Keratinocyte (primary cell): ENCODE results near the gene WDR7.

Experiments used
- EZH2 ChIP-seq: IDR thresholded peaks from one replicate; pipeline ENCODE4 v1.6.1; 2012; ENCODE audit warnings: inconsistent platforms, mild to moderate bottlenecking, low read length, moderate library complexity
- TF ChIP-seq, protein P1 (sequence below), 3 experiments: IDR thresholded peaks in 1 of 3; conservative IDR thresholded peaks in 1 of 3; optimal IDR thresholded peaks in 1 of 3; 2 replicates in 2 of 3; 3 replicates in 1 of 3; pipeline versions ENCODE3 to v1.5.1; 2011; ENCODE audit warnings: low read length in 3 of 3, mild to moderate bottlenecking in 3 of 3, moderate library complexity in 2 of 3, control low read depth in 1 of 3, inconsistent platforms in 1 of 3; ENCODE audit not compliant: insufficient read depth in 2 of 3; ENCODE audit errors: extremely low read depth in 1 of 3

DNA sequence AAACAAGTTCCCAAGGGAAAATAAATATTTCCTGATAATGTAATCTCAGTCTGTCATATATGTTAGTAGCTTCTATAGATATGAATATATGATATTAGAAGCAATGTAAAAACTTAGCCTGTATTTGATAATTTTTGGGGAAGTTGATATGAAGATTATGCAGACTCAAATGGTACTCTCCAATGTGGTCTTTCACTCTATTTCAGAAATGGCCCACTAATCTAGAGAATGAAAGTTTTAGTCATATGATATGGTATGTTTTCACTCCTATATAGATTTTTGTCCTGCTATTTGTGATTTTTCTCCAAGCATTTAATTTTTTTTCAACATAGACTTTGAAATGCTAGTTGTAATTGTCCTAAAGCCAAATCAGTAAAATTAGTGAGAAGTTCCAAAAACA, 259.1 kb downstream of the WDR7 start:
- TF ChIP-seq, protein P1, sequence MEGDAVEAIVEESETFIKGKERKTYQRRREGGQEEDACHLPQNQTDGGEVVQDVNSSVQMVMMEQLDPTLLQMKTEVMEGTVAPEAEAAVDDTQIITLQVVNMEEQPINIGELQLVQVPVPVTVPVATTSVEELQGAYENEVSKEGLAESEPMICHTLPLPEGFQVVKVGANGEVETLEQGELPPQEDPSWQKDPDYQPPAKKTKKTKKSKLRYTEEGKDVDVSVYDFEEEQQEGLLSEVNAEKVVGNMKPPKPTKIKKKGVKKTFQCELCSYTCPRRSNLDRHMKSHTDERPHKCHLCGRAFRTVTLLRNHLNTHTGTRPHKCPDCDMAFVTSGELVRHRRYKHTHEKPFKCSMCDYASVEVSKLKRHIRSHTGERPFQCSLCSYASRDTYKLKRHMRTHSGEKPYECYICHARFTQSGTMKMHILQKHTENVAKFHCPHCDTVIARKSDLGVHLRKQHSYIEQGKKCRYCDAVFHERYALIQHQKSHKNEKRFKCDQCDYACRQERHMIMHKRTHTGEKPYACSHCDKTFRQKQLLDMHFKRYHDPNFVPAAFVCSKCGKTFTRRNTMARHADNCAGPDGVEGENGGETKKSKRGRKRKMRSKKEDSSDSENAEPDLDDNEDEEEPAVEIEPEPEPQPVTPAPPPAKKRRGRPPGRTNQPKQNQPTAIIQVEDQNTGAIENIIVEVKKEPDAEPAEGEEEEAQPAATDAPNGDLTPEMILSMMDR (optimal IDR thresholded peaks at IDR 0.05 in 1 of 3, IDR thresholded peaks at IDR 0.05 in 1 of 3, conservative IDR thresholded peaks at IDR 0.05 in 1 of 3; ENCODE audit: extremely low read depth in 1 of 3, insufficient read depth in 2 of 3, low read length in 3 of 3), result no peak
- no peak for TF ChIP-seq EZH2
